Fibroblast of lung (primary cell): ENCODE results near the gene IGDCC3.

Experiments
- CTCF ChIP-seq, 2 donors: IDR thresholded peaks in 1 of 2; conservative IDR thresholded peaks in 1 of 2; 1 replicate in 1 of 2; 2 replicates in 1 of 2; pipeline ENCODE4 v1.5.1; 2011 to 2012; ENCODE audit warnings: low read length in 2 of 2, control low read depth in 1 of 2, inconsistent platforms in 1 of 2, low read depth in 1 of 2, mild to moderate bottlenecking in 1 of 2
- EZH2 ChIP-seq: IDR thresholded peaks from 2 replicates; pipeline ENCODE4 v1.5.1; 2012; ENCODE audit warnings: low read length, control low read depth, mild to moderate bottlenecking; ENCODE audit errors: missing control alignments

GRCh38 chr15:65302061-65302460, 75.7 kb downstream of the IGDCC3 start:
- no peak for TF ChIP-seq CTCF (conservative IDR thresholded peaks at IDR 0.05 in 1 of 2, IDR thresholded peaks at IDR 0.05 in 1 of 2; ENCODE audit: low read depth in 1 of 2, low read length in 2 of 2)
- TF ChIP-seq EZH2 = no peak
